Endothelial cell of umbilical vein (primary cell): ENCODE data around the gene SIRPA. TPM values are rescaled to one million over a fixed set of nuclear protein-coding genes. Genes with fewer than 3 reads are reported as not detected.

Source experiments
- BruUV-seq: library from RNA; stranded (reverse); fragments of 400-500 nt; replicated peaks from 2 replicates; lab custom pipeline; 2021; lab: Mats Ljungman, UMichigan
- CTCF ChIA-PET: fragments of 300-600, 350-600 bp; sonication (Branson Sonifier 250); formaldehyde crosslinking; loops from one replicate; lab custom pipeline; 2021; ENCODE audit warnings: antibody characterized with exemption, inconsistent platforms; lab: Charles Lee
- POLR2A ChIA-PET: fragments of 300-600, 350-600 bp; sonication (Branson Sonifier 250); formaldehyde crosslinking; loops from one replicate; lab custom pipeline; 2021; ENCODE audit warnings: antibody characterized with exemption, inconsistent platforms; lab: Charles Lee
- DNase-seq: peaks from one replicate; pipeline ENCODE4 v3.0.0-alpha.2; 2011; ENCODE audit warnings: low read depth, low spot score
- FAIRE-seq: peaks from 2 replicates; lab custom pipeline; 2011; peaks lifted over from hg19 to GRCh38; lab: Jason Lieb, UNC
- H2AFZ ChIP-seq: 2 replicates; pipeline ENCODE4 v1.6.0; 2012; ENCODE audit warnings: low read depth, low read length, control low read depth, inconsistent platforms
- H3K27ac ChIP-seq: 2 replicates; pipeline ENCODE4 v1.5.1; 2011; ENCODE audit warnings: low read depth, mild to moderate bottlenecking, control low read depth, low read length, moderate library complexity; ENCODE audit not compliant: insufficient read depth
- H3K27me3 ChIP-seq, 2 experiments: 2 replicates each; pipeline versions ENCODE4 v1.6.0 to v1.6.1; 2011; ENCODE audit warnings: low read length in 2 of 2, mixed read lengths in 1 of 2; ENCODE audit not compliant: control insufficient read depth in 2 of 2, insufficient read depth in 2 of 2
- H3K36me3 ChIP-seq, 2 experiments: 2 replicates in 1 of 2; 3 replicates in 1 of 2; pipeline ENCODE4 v1.5.1; 2011; ENCODE audit warnings: low read length in 2 of 2, mild to moderate bottlenecking in 1 of 2, moderate library complexity in 1 of 2; ENCODE audit not compliant: control insufficient read depth in 2 of 2, insufficient read depth in 2 of 2; ENCODE audit errors: extremely low read depth in 1 of 2
- H3K4me1 ChIP-seq: 3 replicates; pipeline ENCODE4 v1.5.1; 2011; ENCODE audit warnings: mild to moderate bottlenecking, low read length; ENCODE audit not compliant: control insufficient read depth, insufficient read depth; ENCODE audit errors: extremely low read depth
- H3K4me2 ChIP-seq: 2 replicates; pipeline ENCODE4 v1.6.1; 2011; ENCODE audit warnings: low read length, control low read depth, mixed read lengths; ENCODE audit not compliant: insufficient read depth
- H3K4me3 ChIP-seq, 3 experiments: fragments of 200-600 bp in 1 of 3; sonication (generic), shearing (Covaris generic) in 1 of 3; replicated peaks in 1 of 3; 2 replicates each; pipeline ENCODE4 v1.5.1; 2011 to 2016; ENCODE audit warnings: control low read depth in 3 of 3, low read length in 3 of 3, mild to moderate bottlenecking in 2 of 3, inconsistent platforms in 1 of 3, low read depth in 1 of 3, moderate library complexity in 1 of 3; ENCODE audit not compliant: insufficient read depth in 1 of 3
- H3K79me2 ChIP-seq: 2 replicates; pipeline ENCODE4 v1.6.0; 2012; ENCODE audit warnings: low read length, inconsistent platforms; ENCODE audit not compliant: control insufficient read depth, insufficient read depth
- H3K9ac ChIP-seq: replicated peaks from 2 replicates; pipeline ENCODE3; 2011; ENCODE audit warnings: low read length, control low read depth; ENCODE audit not compliant: insufficient read depth; ENCODE audit errors: extremely low read depth
- H3K9me1 ChIP-seq: replicated peaks from 3 replicates; pipeline ENCODE4 v1.6.0; 2011; ENCODE audit warnings: mild to moderate bottlenecking, low read length; ENCODE audit not compliant: control insufficient read depth, insufficient read depth; ENCODE audit errors: extremely low read depth
- H3K9me3 ChIP-seq: replicated peaks from 2 replicates; pipeline ENCODE4 v1.5.1; 2012; ENCODE audit warnings: low read length, inconsistent platforms; ENCODE audit not compliant: control insufficient read depth, insufficient read depth
- H4K20me1 ChIP-seq: replicated peaks from 2 replicates; pipeline ENCODE3; 2011; ENCODE audit warnings: mild to moderate bottlenecking, low read length; ENCODE audit not compliant: control insufficient read depth, insufficient read depth; ENCODE audit errors: extremely low read depth
- EZH2 ChIP-seq: IDR thresholded peaks from 2 replicates; pipeline ENCODE4 v1.6.1; 2012; ENCODE audit warnings: borderline replicate concordance, low read depth, mild to moderate bottlenecking, moderate library complexity, low read length, inconsistent platforms; ENCODE audit not compliant: severe bottlenecking
- FOS ChIP-seq: IDR thresholded peaks from 2 replicates; pipeline ENCODE4 v1.6.1; 2011; ENCODE audit warnings: mild to moderate bottlenecking, low read length, moderate library complexity, borderline replicate concordance; ENCODE audit not compliant: insufficient read depth
- GATA2 ChIP-seq: IDR thresholded peaks from 2 replicates; pipeline ENCODE4 v1.7.0; 2011; ENCODE audit warnings: low read depth, mild to moderate bottlenecking, moderate library complexity, mixed read lengths, low read length; ENCODE audit not compliant: insufficient read length, insufficient read depth
- JUN ChIP-seq: IDR thresholded peaks from 2 replicates; pipeline ENCODE4 v1.6.1; 2011; ENCODE audit warnings: borderline replicate concordance, low read depth; ENCODE audit not compliant: insufficient read length, insufficient read depth
- MAX ChIP-seq: IDR thresholded peaks from 2 replicates; pipeline ENCODE4 v1.6.1; 2011; ENCODE audit not compliant: insufficient read depth, insufficient read length
- MYC ChIP-seq: IDR thresholded peaks from one replicate; pipeline ENCODE4 v1.6.1; 2011; ENCODE audit warnings: mild to moderate bottlenecking, low read depth, low read length
- POLR2A ChIP-seq: IDR thresholded peaks from 2 replicates; pipeline ENCODE4 v1.6.1; 2012; ENCODE audit warnings: low read depth, mild to moderate bottlenecking, control low read depth, low read length
- POLR2AphosphoS5 ChIP-seq: IDR thresholded peaks from 2 replicates; pipeline ENCODE4 v1.6.1; 2012; ENCODE audit warnings: low read depth, mild to moderate bottlenecking, control low read depth, low read length, moderate library complexity; ENCODE audit not compliant: insufficient read depth
- dilution Hi-C: fragments of 300-500 bp; cut with MboI; formaldehyde crosslinking; loops from one replicate; pipeline ENCODE4 v1.15.0; 2019; ENCODE audit warnings: low sequenced_read_pairs; ENCODE audit not compliant: extremely low pct_ligation_motif_present
- intact Hi-C: fragments of 100-400 bp; cut with micrococcal nuclease; formaldehyde crosslinking; loops from one replicate; pipeline ENCODE4 v1.10.0; 2022
- polyA plus RNA-seq, 4 experiments: library from polyadenylated mRNA; depleted of rRNA in 3 of 4; stranded (reverse) in 3 of 4; unstranded in 1 of 4; fragments of >200 nt; gene quantifications; 2 replicates each; pipeline versions ENCODE4 v1.2.1 to v1.2.3, GENCODE V29; 2011 to 2012; ENCODE audit warnings: missing spikeins in 1 of 4
- total RNA-seq: library from RNA; stranded (reverse); gene quantifications from 2 replicates; pipeline ENCODE4 v1.2.3, GENCODE V29; 2021
- TF ChIP-seq, protein P1 (sequence below), 2 donors: IDR thresholded peaks; 1 replicate in 1 of 2; 2 replicates in 1 of 2; pipeline ENCODE4 v1.5.1; 2011; ENCODE audit warnings: low read length in 2 of 2, mild to moderate bottlenecking in 2 of 2, moderate library complexity in 2 of 2, control low read depth in 1 of 2, inconsistent platforms in 1 of 2, low read depth in 1 of 2; ENCODE audit not compliant: insufficient read depth in 1 of 2; ENCODE audit errors: extremely low read depth in 1 of 2

SIRPA gene
- total and polyA plus RNA-seq, 2 donors (not counting 3 experiments of a cell fraction or from before 2014, with no cell fraction given), result 29.9 to 59.2 TPM

DNA sequence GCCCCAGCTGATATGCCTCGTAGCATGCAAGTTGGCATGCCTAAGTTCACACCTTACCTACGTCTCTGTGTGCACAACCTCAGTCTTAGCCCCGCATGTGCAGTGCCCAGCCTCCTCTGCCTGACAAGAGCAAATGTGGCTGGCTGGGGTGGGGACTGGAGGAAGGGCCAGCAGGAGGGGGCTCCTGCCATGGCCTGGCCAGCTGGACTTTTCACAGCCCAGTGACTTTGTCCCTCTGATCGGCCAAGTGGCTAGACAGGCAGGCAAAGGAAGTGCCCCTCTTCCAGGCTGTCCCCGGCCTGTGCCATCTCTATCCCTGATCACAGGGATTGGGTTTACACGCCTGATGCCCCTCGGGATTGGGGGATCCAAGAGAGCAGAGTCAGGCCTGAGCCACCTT lies 49.5 kb upstream of the SIRPA start:
- H2AFZ ChIP-seq, result no peak overlapping the region
- H3K9me1 ChIP-seq, result no peaks in the 10 kb centered on the region
- H4K20me1 ChIP-seq, result no peaks in the 10 kb centered on the region
- ChIA-PET CTCF (interaction anchor here (1.2 to 1.5 kb wide), 2 partner anchors 21 to 43 kb away, joined by 3 to 5 read pairs; no protein-coding TSS in a partner anchor), POLR2A (no interaction called here)
- H3K9ac ChIP-seq, result no peak overlapping the region
- H3K36me3 ChIP-seq, result no peaks in the 10 kb centered on the region
- H3K4me2 ChIP-seq, result no peak overlapping the region
- H3K4me1 ChIP-seq, result no peaks in the 10 kb centered on the region
- DNase-seq (no peak), FAIRE-seq (no peak)
- H3K79me2 ChIP-seq, result no peaks in the 10 kb centered on the region
- no peak overlapping the region for H3K4me3 ChIP-seq
- H3K27ac ChIP-seq, result no peak overlapping the region
- TF ChIP-seq JUN, result no peak
- TF ChIP-seq MYC, result no peak
- TF ChIP-seq MAX, result no peak
- TF ChIP-seq POLR2A, result no peak
- TF ChIP-seq, protein P1, sequence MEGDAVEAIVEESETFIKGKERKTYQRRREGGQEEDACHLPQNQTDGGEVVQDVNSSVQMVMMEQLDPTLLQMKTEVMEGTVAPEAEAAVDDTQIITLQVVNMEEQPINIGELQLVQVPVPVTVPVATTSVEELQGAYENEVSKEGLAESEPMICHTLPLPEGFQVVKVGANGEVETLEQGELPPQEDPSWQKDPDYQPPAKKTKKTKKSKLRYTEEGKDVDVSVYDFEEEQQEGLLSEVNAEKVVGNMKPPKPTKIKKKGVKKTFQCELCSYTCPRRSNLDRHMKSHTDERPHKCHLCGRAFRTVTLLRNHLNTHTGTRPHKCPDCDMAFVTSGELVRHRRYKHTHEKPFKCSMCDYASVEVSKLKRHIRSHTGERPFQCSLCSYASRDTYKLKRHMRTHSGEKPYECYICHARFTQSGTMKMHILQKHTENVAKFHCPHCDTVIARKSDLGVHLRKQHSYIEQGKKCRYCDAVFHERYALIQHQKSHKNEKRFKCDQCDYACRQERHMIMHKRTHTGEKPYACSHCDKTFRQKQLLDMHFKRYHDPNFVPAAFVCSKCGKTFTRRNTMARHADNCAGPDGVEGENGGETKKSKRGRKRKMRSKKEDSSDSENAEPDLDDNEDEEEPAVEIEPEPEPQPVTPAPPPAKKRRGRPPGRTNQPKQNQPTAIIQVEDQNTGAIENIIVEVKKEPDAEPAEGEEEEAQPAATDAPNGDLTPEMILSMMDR (IDR thresholded peaks at IDR 0.05; ENCODE audit: extremely low read depth in 1 of 2, insufficient read depth in 1 of 2, low read depth in 1 of 2, low read length in 2 of 2), result no peak
- no peak for TF ChIP-seq POLR2AphosphoS5
- no peak for TF ChIP-seq GATA2
- TF ChIP-seq EZH2, result no peak
- TF ChIP-seq FOS, result no peak
- intact Hi-C loops (no loop called here), dilution Hi-C loops (no loop called here)
- peaks cover 12 to 20% of the 10 kb centered on the region in 2 experiments for H3K27me3 ChIP-seq
- BruUV-seq, result no TSS peak
- no peaks in the 10 kb centered on the region for H3K9me3 ChIP-seq
